Mesendoderm (in vitro differentiated cells): ENCODE measurements around the gene CDH2.

Experiments
- DNase-seq: peaks from one replicate; pipeline ENCODE4 v3.0.0; 2013
- H2AK5ac ChIP-seq: 2 replicates; pipeline ENCODE4 v1.6.1; 2013; ENCODE audit warnings: low read length, inconsistent platforms
- H2BK120ac ChIP-seq: 2 replicates; pipeline ENCODE4 v1.6.1; 2013; ENCODE audit warnings: low read depth, mild to moderate bottlenecking, low read length, moderate library complexity, mixed read lengths
- H2BK15ac ChIP-seq: replicated peaks from 2 replicates; pipeline ENCODE4 v1.6.1; 2013; ENCODE audit warnings: low read depth, mild to moderate bottlenecking, moderate library complexity
- H2BK5ac ChIP-seq: 2 replicates; pipeline ENCODE4 v1.6.1; 2013; ENCODE audit warnings: low read length, inconsistent platforms
- H3K18ac ChIP-seq: 2 replicates; pipeline ENCODE4 v1.6.1; 2013; ENCODE audit warnings: mild to moderate bottlenecking, low read length, mixed read lengths
- H3K23ac ChIP-seq: one replicate; pipeline ENCODE4 v1.6.1; 2013; ENCODE audit warnings: low read length
- H3K27ac ChIP-seq: 2 replicates; pipeline ENCODE4 v1.5.1; 2013; ENCODE audit warnings: low read depth, mild to moderate bottlenecking, inconsistent platforms, low read length, moderate library complexity
- H3K27me3 ChIP-seq: 2 replicates; pipeline ENCODE4 v1.6.1; 2013; ENCODE audit warnings: low read length, control low read depth, mild to moderate bottlenecking, inconsistent platforms; ENCODE audit not compliant: insufficient read depth, poor library complexity
- H3K36me3 ChIP-seq: 2 replicates; pipeline ENCODE4 v1.6.1; 2013; ENCODE audit warnings: low read length, inconsistent platforms; ENCODE audit not compliant: control insufficient read depth, insufficient read depth
- H3K4ac ChIP-seq: one replicate; pipeline ENCODE4 v1.6.1; 2013; ENCODE audit warnings: low read depth, mild to moderate bottlenecking, low read length, moderate library complexity
- H3K4me1 ChIP-seq: 2 replicates; pipeline ENCODE4 v1.6.1; 2013; ENCODE audit warnings: low read depth, low read length, inconsistent platforms; ENCODE audit not compliant: control insufficient read depth
- H3K4me2 ChIP-seq: 2 replicates; pipeline ENCODE4 v1.6.1; 2013; ENCODE audit warnings: low read length
- H3K4me3 ChIP-seq: 2 replicates; pipeline ENCODE4 v1.5.1; 2013; ENCODE audit warnings: mild to moderate bottlenecking, low read length
- H3K56ac ChIP-seq: one replicate; pipeline ENCODE4 v1.6.1; 2013; ENCODE audit warnings: low read length
- H3K79me1 ChIP-seq: 2 replicates; pipeline ENCODE4 v1.6.1; 2013; ENCODE audit warnings: low read length, inconsistent platforms
- H3K79me2 ChIP-seq: 2 replicates; pipeline ENCODE4 v1.6.1; 2013; ENCODE audit warnings: mild to moderate bottlenecking, low read length; ENCODE audit not compliant: control insufficient read depth, insufficient read depth
- H3K9ac ChIP-seq: 2 replicates; pipeline ENCODE4 v1.6.1; 2013; ENCODE audit warnings: low read length, inconsistent platforms
- H4K5ac ChIP-seq: one replicate; pipeline ENCODE4 v1.6.1; 2013; ENCODE audit warnings: low read length
- H4K8ac ChIP-seq: one replicate; pipeline ENCODE4 v1.6.1; 2013; ENCODE audit warnings: low read depth, mild to moderate bottlenecking, control low read depth, low read length, moderate library complexity
- WGBS: extraction: QIAGEN DNeasy Blood & Tissue Kit; methylation state at CpG from one replicate; pipeline ENCODE4 v1.1.7; 2013; ENCODE audit warnings: low lambda C conversion rate, missing lambda C conversion rate; ENCODE audit not compliant: insufficient coverage; ENCODE audit errors: extremely low coverage; 5-methylcytosine and 5-hydroxymethylcytosine counted together

The CDH2 gene

GRCh38 chr18:28009589-28009988 is 167.3 kb downstream of the CDH2 start:
- no peak overlapping the region for H2BK5ac ChIP-seq
- no peak overlapping the region for H2BK120ac ChIP-seq
- no peaks in the 10 kb centered on the region for H3K27me3 ChIP-seq
- H3K27ac ChIP-seq, result no peak overlapping the region
- H3K79me1 ChIP-seq, result peaks cover 2% of the 10 kb centered on the region
- H3K4me1 ChIP-seq, result no peaks in the 10 kb centered on the region
- no peak overlapping the region for H3K18ac ChIP-seq
- H4K8ac ChIP-seq, result no peak overlapping the region
- H3K9ac ChIP-seq, result no peak overlapping the region
- H3K79me2 ChIP-seq, result no peaks in the 10 kb centered on the region
- H3K56ac ChIP-seq, result no peak overlapping the region
- H2AK5ac ChIP-seq, result no peak overlapping the region
- no peak overlapping the region for H3K4me3 ChIP-seq
- no peak overlapping the region for H3K4me2 ChIP-seq
- H3K4ac ChIP-seq, result no peak overlapping the region
- H2BK15ac ChIP-seq, result no peak overlapping the region
- peak; percentile 89 for DNase-seq
- H3K23ac ChIP-seq, result no peak overlapping the region
- WGBS, result no CpG with 5 or more reads among the region's 6 CpGs
- H3K36me3 ChIP-seq, result no peaks in the 10 kb centered on the region
- H4K5ac ChIP-seq, result no peak overlapping the region

DNA sequence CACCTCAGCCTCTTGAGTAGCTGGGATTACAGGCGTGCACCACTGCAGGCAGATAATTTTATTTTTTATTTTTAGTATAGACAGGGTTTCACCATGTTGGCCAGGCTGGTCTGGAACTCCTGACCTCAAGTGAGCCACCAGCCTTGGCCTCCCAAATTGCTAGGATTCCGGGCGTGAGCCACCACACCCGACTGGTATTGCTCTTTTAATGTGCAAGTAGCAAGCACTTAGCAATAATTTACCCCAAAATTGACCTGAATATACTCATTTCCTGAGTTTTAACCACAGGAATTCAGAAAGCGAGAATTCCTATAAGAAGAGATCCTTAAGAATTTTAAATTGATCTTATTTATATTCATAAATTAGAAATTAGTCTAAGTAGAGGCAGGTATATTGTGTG is 169.1 kb downstream of the CDH2 start:
- no peak overlapping the region for H3K4ac ChIP-seq
- H3K36me3 ChIP-seq, result no peaks in the 10 kb centered on the region
- no peak overlapping the region for H3K4me3 ChIP-seq
- H2BK5ac ChIP-seq, result no peak overlapping the region
- no peak overlapping the region for H2AK5ac ChIP-seq
- no peak overlapping the region for H2BK120ac ChIP-seq
- no peak overlapping the region for H4K5ac ChIP-seq
- no peak overlapping the region for H3K9ac ChIP-seq
- no peak overlapping the region for H2BK15ac ChIP-seq
- no peak overlapping the region for H3K4me2 ChIP-seq
- DNase-seq, result no peak
- H3K18ac ChIP-seq, result no peak overlapping the region
- no peak overlapping the region for H4K8ac ChIP-seq
- H3K79me2 ChIP-seq, result no peaks in the 10 kb centered on the region
- no peak overlapping the region for H3K23ac ChIP-seq
- no peaks in the 10 kb centered on the region for H3K27me3 ChIP-seq
- no peak overlapping the region for H3K27ac ChIP-seq
- H3K56ac ChIP-seq, result no peak overlapping the region
- no CpG with 5 or more reads among the region's 5 CpGs for WGBS
- no peaks in the 10 kb centered on the region for H3K4me1 ChIP-seq
- H3K79me1 ChIP-seq, result peaks cover 2% of the 10 kb centered on the region

- no peaks in the 10 kb centered on the region for H3K36me3 ChIP-seq
- H3K9ac ChIP-seq, result no peak overlapping the region
- no peak overlapping the region for H4K5ac ChIP-seq
- H2BK15ac ChIP-seq, result no peak overlapping the region
- no peaks in the 10 kb centered on the region for H3K27me3 ChIP-seq
- H3K4me1 ChIP-seq, result no peaks in the 10 kb centered on the region
- H4K8ac ChIP-seq, result no peak overlapping the region
- no peaks in the 10 kb centered on the region for H3K79me2 ChIP-seq
- no CpG with 5 or more reads among the region's 7 CpGs for WGBS
- H3K23ac ChIP-seq, result no peak overlapping the region
- peak; percentile 51 for DNase-seq
- no peak overlapping the region for H2AK5ac ChIP-seq
- H2BK5ac ChIP-seq, result no peak overlapping the region
- no peak overlapping the region for H3K4me2 ChIP-seq
- H3K4me3 ChIP-seq, result no peak overlapping the region
- no peak overlapping the region for H2BK120ac ChIP-seq
- no peak overlapping the region for H3K18ac ChIP-seq
- no peaks in the 10 kb centered on the region for H3K79me1 ChIP-seq
- no peak overlapping the region for H3K4ac ChIP-seq
- no peak overlapping the region for H3K27ac ChIP-seq
- no peak overlapping the region for H3K56ac ChIP-seq
These were observed 171.8 kb downstream of the CDH2 start for GRCh38 chr18:28005164-28005563.

- no peak for DNase-seq
- no peaks in the 10 kb centered on the region for H3K36me3 ChIP-seq
These were observed 172.3 kb downstream of the CDH2 start for GRCh38 chr18:28004606-28005005.

GRCh38 chr18:28003451-28003850 is 173.5 kb downstream of the CDH2 start:
- no peak overlapping the region for H2BK15ac ChIP-seq
- no peak overlapping the region for H2BK5ac ChIP-seq
- no peak overlapping the region for H2AK5ac ChIP-seq
- no peak overlapping the region for H3K4ac ChIP-seq
- H2BK120ac ChIP-seq, result no peak overlapping the region
- H3K79me2 ChIP-seq, result no peaks in the 10 kb centered on the region
- H3K56ac ChIP-seq, result no peak overlapping the region
- H3K4me2 ChIP-seq, result no peak overlapping the region
- no peak overlapping the region for H4K8ac ChIP-seq
- H3K79me1 ChIP-seq, result no peaks in the 10 kb centered on the region
- no peak overlapping the region for H3K27ac ChIP-seq
- WGBS, result no CpG with 5 or more reads among the region's 5 CpGs
- no peak overlapping the region for H3K4me3 ChIP-seq
- no peaks in the 10 kb centered on the region for H3K36me3 ChIP-seq
- no peak overlapping the region for H3K23ac ChIP-seq
- no peak for DNase-seq
- no peak overlapping the region for H3K9ac ChIP-seq
- no peaks in the 10 kb centered on the region for H3K27me3 ChIP-seq
- no peak overlapping the region for H4K5ac ChIP-seq
- H3K18ac ChIP-seq, result no peak overlapping the region
- no peaks in the 10 kb centered on the region for H3K4me1 ChIP-seq

More at GRCh38 chr18:28004606-28005005, 172.3 kb downstream of the CDH2 start:
- Histone ChIP-seq H2BK5ac (no peak overlapping the region), H3K9ac (no peak overlapping the region), H3K56ac (no peak overlapping the region), H2BK120ac (no peak overlapping the region), H3K4ac (no peak overlapping the region), H4K5ac (no peak overlapping the region), H2BK15ac (no peak overlapping the region), H3K18ac (no peak overlapping the region), H4K8ac (no peak overlapping the region), H3K4me2 (no peak overlapping the region), H2AK5ac (no peak overlapping the region), H3K23ac (no peak overlapping the region), H3K4me1 (no peaks in the 10 kb centered on the region), H3K79me1 (no peaks in the 10 kb centered on the region), H3K79me2 (no peaks in the 10 kb centered on the region), H3K27ac (no peak overlapping the region), H3K4me3 (no peak overlapping the region), H3K27me3 (no peaks in the 10 kb centered on the region)
- WGBS, result no CpG with 5 or more reads among the region's 1 CpG

DNA sequence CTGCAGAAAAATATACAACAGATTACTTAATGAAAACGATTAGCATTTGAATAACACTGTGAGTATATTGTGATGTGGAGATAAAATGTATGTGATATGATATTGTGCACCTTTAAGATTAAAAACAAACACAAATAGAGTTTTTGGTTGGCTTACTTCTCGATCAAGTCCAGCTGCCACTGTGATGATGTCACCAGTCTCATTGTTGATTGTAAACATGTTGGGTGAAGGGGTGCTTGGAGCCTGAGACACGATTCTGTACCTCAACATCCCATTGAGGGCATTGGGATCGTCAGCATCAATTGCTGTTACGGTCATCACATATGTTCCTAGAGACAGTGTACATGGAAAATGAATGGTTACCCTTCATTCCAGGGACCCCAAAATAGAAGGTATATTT is 174.1 kb downstream of the CDH2 start:
- Histone ChIP-seq H3K18ac (no peak overlapping the region), H2AK5ac (no peak overlapping the region), H2BK15ac (no peak overlapping the region), H2BK5ac (no peak overlapping the region), H3K4me2 (no peak overlapping the region), H3K4me3 (no peak overlapping the region), H3K27me3 (no peaks in the 10 kb centered on the region), H3K9ac (no peak overlapping the region), H3K27ac (no peak overlapping the region), H2BK120ac (no peak overlapping the region), H3K4ac (no peak overlapping the region), H3K23ac (no peak overlapping the region), H3K36me3 (no peaks in the 10 kb centered on the region), H4K5ac (no peak overlapping the region), H3K79me1 (no peaks in the 10 kb centered on the region), H3K79me2 (no peaks in the 10 kb centered on the region), H4K8ac (no peak overlapping the region), H3K4me1 (no peaks in the 10 kb centered on the region), H3K56ac (no peak overlapping the region)
- 100% methylated on average over 1 of the region's 5 CpGs for WGBS
- peak; percentile 27 for DNase-seq
